ENCODE results near the gene ITPR1.

ITPR1 gene

GRCh38 chr3:4568841-4569240 lies 75.7 kb downstream of the ITPR1 start:
- TF ChIP-seq FOXP2 (optimal IDR thresholded peaks at IDR 0.05; ENCODE audit: borderline replicate concordance, extremely low read depth, extremely low read length, insufficient read depth) (no peak), POLR2AphosphoS5 (IDR thresholded peaks at IDR 0.05; ENCODE audit: low read depth, low read length) (no peak), SIN3A (IDR thresholded peaks at IDR 0.05; ENCODE audit: borderline replicate concordance, insufficient read depth, low read length) (no peak), TAF1 (IDR thresholded peaks at IDR 0.05; ENCODE audit: borderline replicate concordance, insufficient read depth, low read length) (no peak), REST (IDR thresholded peaks at IDR 0.05; ENCODE audit: insufficient read depth in 1 of 2, low read depth in 2 of 2, low read length in 2 of 2) (no peak)

DNA sequence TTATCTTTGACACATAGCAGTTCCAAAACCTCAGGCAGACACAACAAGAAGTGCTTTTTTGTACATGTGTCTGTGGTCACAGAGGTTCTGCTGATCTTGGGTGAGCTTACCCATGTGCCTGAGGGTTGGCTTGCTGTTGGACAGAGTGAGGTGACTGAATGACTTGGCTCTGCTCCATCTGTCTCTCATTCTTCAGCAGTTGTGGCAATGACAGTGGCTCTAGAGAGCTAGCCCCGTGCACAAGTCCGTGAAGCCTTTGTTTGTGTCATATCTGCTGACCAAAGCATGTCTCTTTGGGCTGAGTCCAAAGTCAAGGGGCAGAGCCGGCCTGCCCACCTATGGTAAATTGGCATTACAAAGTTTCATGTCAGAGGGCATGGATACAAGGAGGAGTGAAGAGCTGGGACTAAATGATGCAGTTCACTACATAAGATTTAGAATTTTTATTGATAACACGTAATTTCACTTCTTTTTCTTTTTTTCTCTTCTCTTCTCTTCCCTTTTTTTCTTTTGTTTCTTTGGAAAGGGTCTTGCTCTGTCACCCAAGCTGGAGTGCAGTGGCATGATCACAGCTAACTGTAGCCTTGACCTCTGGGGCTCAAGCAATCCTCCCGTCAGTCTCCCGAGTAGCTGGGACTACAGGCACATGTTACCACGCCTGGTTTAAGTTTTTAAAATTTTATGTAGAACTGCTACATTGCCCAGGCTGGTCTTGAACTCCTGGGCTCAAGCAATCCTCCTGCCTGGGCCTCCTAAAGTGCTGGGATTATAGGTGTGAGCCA lies 77.9 kb downstream of the ITPR1 start:
- TF ChIP-seq FOXP2 (optimal IDR thresholded peaks at IDR 0.05; ENCODE audit: borderline replicate concordance, extremely low read depth, extremely low read length, insufficient read depth), result no peak
- TF ChIP-seq SIN3A (IDR thresholded peaks at IDR 0.05; ENCODE audit: borderline replicate concordance, insufficient read depth, low read length), result no peak
- no peak for TF ChIP-seq TAF1 (IDR thresholded peaks at IDR 0.05; ENCODE audit: borderline replicate concordance, insufficient read depth, low read length)
- TF ChIP-seq REST (IDR thresholded peaks at IDR 0.05; ENCODE audit: insufficient read depth in 1 of 2, low read depth in 2 of 2, low read length in 2 of 2), result no peak
- no peak for TF ChIP-seq POLR2AphosphoS5 (IDR thresholded peaks at IDR 0.05; ENCODE audit: low read depth, low read length)

DNA sequence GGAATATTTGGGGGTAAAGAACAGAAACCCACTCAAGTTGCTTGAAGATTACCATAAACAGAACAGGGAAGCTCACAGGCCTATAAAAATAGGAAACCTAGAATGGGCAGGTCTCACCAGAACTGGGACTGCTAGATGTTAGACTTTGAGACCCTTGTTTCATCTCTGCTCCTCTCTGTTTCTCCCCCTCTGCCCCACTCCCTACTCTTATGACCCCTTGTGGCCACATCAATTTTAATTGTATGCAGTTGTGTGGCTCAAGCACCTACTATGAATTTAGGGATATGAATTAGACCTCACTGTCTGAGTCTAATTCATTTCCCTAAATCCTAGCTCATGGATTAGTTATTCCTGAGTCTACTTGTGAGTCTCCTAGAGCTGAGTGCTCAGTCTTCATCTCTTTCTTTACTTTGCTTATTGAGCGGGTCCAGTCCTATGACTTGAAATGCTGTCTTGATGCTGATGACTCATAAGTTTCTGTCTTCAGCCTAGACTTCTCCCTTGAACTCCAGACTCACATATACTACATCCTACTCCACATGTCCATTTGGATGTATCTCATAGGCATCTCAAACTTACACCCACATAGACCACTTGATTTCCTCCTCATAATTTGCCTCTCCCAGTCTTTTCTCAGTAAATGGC lies 78.7 kb downstream of the ITPR1 start:
- no peak for TF ChIP-seq TAF1 (IDR thresholded peaks at IDR 0.05; ENCODE audit: borderline replicate concordance, insufficient read depth, low read length)
- TF ChIP-seq POLR2AphosphoS5 (IDR thresholded peaks at IDR 0.05; ENCODE audit: low read depth, low read length), result no peak
- no peak for TF ChIP-seq FOXP2 (optimal IDR thresholded peaks at IDR 0.05; ENCODE audit: borderline replicate concordance, extremely low read depth, extremely low read length, insufficient read depth)
- no peak for TF ChIP-seq REST (IDR thresholded peaks at IDR 0.05; ENCODE audit: insufficient read depth in 1 of 2, low read depth in 2 of 2, low read length in 2 of 2)
- no peak for TF ChIP-seq SIN3A (IDR thresholded peaks at IDR 0.05; ENCODE audit: borderline replicate concordance, insufficient read depth, low read length)

- no peak for TF ChIP-seq POLR2AphosphoS5 (IDR thresholded peaks at IDR 0.05; ENCODE audit: low read depth, low read length)
- TF ChIP-seq REST (IDR thresholded peaks at IDR 0.05; ENCODE audit: insufficient read depth in 1 of 2, low read depth in 2 of 2, low read length in 2 of 2), result no peak
- no peak for TF ChIP-seq TAF1 (IDR thresholded peaks at IDR 0.05; ENCODE audit: borderline replicate concordance, insufficient read depth, low read length)
- TF ChIP-seq SIN3A (IDR thresholded peaks at IDR 0.05; ENCODE audit: borderline replicate concordance, insufficient read depth, low read length), result no peak
- TF ChIP-seq FOXP2 (optimal IDR thresholded peaks at IDR 0.05; ENCODE audit: borderline replicate concordance, extremely low read depth, extremely low read length, insufficient read depth), result no peak
These were observed 80.0 kb downstream of the ITPR1 start for GRCh38 chr3:4573153-4573552.

All from PFSK-1 (cell line).